Islet precursor cell (in vitro differentiated cells): ENCODE results near the gene RAD9A.

Experiments used
- DNase-seq: peaks from one replicate; pipeline ENCODE4 v3.0.0-alpha.2; 2018

RAD9A gene

GRCh38 chr11:67445515-67445914, 53.7 kb downstream of the RAD9A start:
- no peak for DNase-seq
